HEK293 (cell line): ENCODE results near the gene DPP6.

ENCODE experiments used
- CTCF ChIP-seq: fragments of 450-650 bp; formaldehyde crosslinking; IDR thresholded peaks from 2 replicates; pipeline ENCODE4 v1.5.1; 2016; ENCODE audit warnings: missing biosample characterization, missing genetic modification characterization
- SETDB1 ChIP-seq: IDR thresholded peaks from one replicate; pipeline ENCODE4 v1.6.1; 2017; ENCODE audit warnings: mild to moderate bottlenecking, low read length, moderate library complexity, mixed read lengths; ENCODE audit not compliant: insufficient read length
- ZBTB17 ChIP-seq: fragments of 450-650 bp; formaldehyde crosslinking; IDR thresholded peaks from 2 replicates; pipeline ENCODE4 v1.5.1; 2016; ENCODE audit warnings: missing biosample characterization, missing genetic modification characterization
- ZFP41 ChIP-seq: fragments of 450-650 bp; formaldehyde crosslinking; IDR thresholded peaks from 2 replicates; pipeline ENCODE4 v1.5.1; 2016; ENCODE audit warnings: missing biosample characterization, missing genetic modification characterization, borderline replicate concordance
- ZFP69B ChIP-seq: fragments of 450-650 bp; formaldehyde crosslinking; IDR thresholded peaks from 2 replicates; pipeline ENCODE4 v1.5.1; 2016; ENCODE audit warnings: missing biosample characterization, missing genetic modification characterization
- ZNF423 ChIP-seq: fragments of 450-650 bp; formaldehyde crosslinking; IDR thresholded peaks from 2 replicates; pipeline ENCODE4 v1.5.1; 2016; ENCODE audit warnings: missing biosample characterization, missing genetic modification characterization
- ZNF747 ChIP-seq: fragments of 450-650 bp; formaldehyde crosslinking; IDR thresholded peaks from 2 replicates; pipeline ENCODE4 v1.5.1; 2016; ENCODE audit warnings: missing biosample characterization, missing genetic modification characterization

- TF ChIP-seq SETDB1 (no peak), CTCF (tag by site-specific recombination) (no peak), ZFP41 (no peak), ZFP69B (no peak), ZBTB17 (tag by site-specific recombination) (no peak), ZNF747 (no peak), ZNF423 (tag by site-specific recombination) (no peak)
These were observed 432.7 kb downstream of the DPP6 start for GRCh38 chr7:154484943-154485342.
